Stimulated activated CD4-positive, alpha-beta T cell treated with anti-CD3 and anti-CD28 coated beads, Interleukin-2, amount 100 ng/mL, for 48 hours (primary cell): ENCODE results near the gene TCERG1L.
"Not testable (repeated sequence)": the region's sequence is repeated elsewhere in the genome, so short reads cannot be mapped to it uniquely, and the experiment has no call there.

Source experiments
- DNase-seq, 2 donors: peaks; one replicate each; pipeline ENCODE4 v3.0.0-alpha.2; 2020

Gene TCERG1L

GRCh38 chr10:131245475-131246059, 66.0 kb downstream of the TCERG1L start:
- no peak for DNase-seq

GRCh38 chr10:131244836-131245235, 66.7 kb downstream of the TCERG1L start:
- no peak for DNase-seq

GRCh38 chr10:131243076-131243475, 68.4 kb downstream of the TCERG1L start:
- DNase-seq = no peak

GRCh38 chr10:131242007-131242406, 69.5 kb downstream of the TCERG1L start:
- no peak for DNase-seq

- DNase-seq = no peak
Observed at GRCh38 chr10:131240691-131241090, 70.8 kb downstream of the TCERG1L start.

GRCh38 chr10:131239926-131240325, 71.6 kb downstream of the TCERG1L start:
- no peak for DNase-seq

GRCh38 chr10:131239450-131239849, 72.1 kb downstream of the TCERG1L start:
- DNase-seq = no peak

- no peak for DNase-seq
Observed at GRCh38 chr10:131238669-131239280, 72.7 kb downstream of the TCERG1L start.

- no peak for DNase-seq
Observed at GRCh38 chr10:131237991-131238651, 73.4 kb downstream of the TCERG1L start.

GRCh38 chr10:131234606-131235005, 76.9 kb downstream of the TCERG1L start:
- DNase-seq = not testable (repeated sequence)

- DNase-seq = no peak
Observed at GRCh38 chr10:131233611-131234258, 77.8 kb downstream of the TCERG1L start.

- DNase-seq = no peak
Observed at GRCh38 chr10:131231965-131232541, 79.5 kb downstream of the TCERG1L start.

GRCh38 chr10:131231323-131231964, 80.1 kb downstream of the TCERG1L start:
- no peak for DNase-seq

GRCh38 chr10:131230641-131231322, 80.7 kb downstream of the TCERG1L start:
- no peak for DNase-seq

- no peak for DNase-seq
Observed at GRCh38 chr10:131230166-131230565, 81.4 kb downstream of the TCERG1L start.

GRCh38 chr10:131227163-131227740, 84.3 kb downstream of the TCERG1L start:
- no peak for DNase-seq

- no peak for DNase-seq
Observed at GRCh38 chr10:131226446-131227162, 84.9 kb downstream of the TCERG1L start.

- no peak for DNase-seq
Observed at GRCh38 chr10:131224106-131224505, 87.4 kb downstream of the TCERG1L start.

- no peak for DNase-seq
Observed at GRCh38 chr10:131223422-131223821, 88.1 kb downstream of the TCERG1L start.

- DNase-seq = no peak
Observed at GRCh38 chr10:131222986-131223385, 88.5 kb downstream of the TCERG1L start.

GRCh38 chr10:131221632-131222277, 89.8 kb downstream of the TCERG1L start:
- no peak for DNase-seq
